Measurements from ENCODE around the gene GRK5. TPM values are rescaled to one million over a fixed set of nuclear protein-coding genes. Genes with fewer than 3 reads are reported as not detected.

Gene GRK5
- total RNA-seq, 1 donor from 2014 or later: 21.3 TPM

GRCh38 chr10:119473771-119474170, 266.4 kb downstream of the GRK5 start:
- Mint-ChIP-seq H3K36me3 (ENCODE audit: low read depth) (no peaks in the 10 kb centered on the region), H3K4me1 (peaks cover 40% of the 10 kb centered on the region), H3K9me3 (peaks cover 7% of the 10 kb centered on the region), H3K27ac (no peak overlapping the region), H3K27me3 (no peaks in the 10 kb centered on the region), H3K4me3 (no peak overlapping the region)
- ChIA-PET POLR2A (no interaction called here), CTCF (no interaction called here)
- TF ChIP-seq CTCF (IDR thresholded peaks at IDR 0.05): no peak
- DNase-seq (no peak), ATAC-seq (ENCODE audit: low read depth) (no peak)
- intact Hi-C loops (cut with micrococcal nuclease): no loop called here

GRCh38 chr10:119474606-119475005, 267.2 kb downstream of the GRK5 start:
- Mint-ChIP-seq H3K9me3 (peaks cover 7% of the 10 kb centered on the region), H3K36me3 (ENCODE audit: low read depth) (no peaks in the 10 kb centered on the region), H3K4me1 (peaks cover 48% of the 10 kb centered on the region), H3K4me3 (no peak overlapping the region), H3K27ac (no peak overlapping the region), H3K27me3 (no peaks in the 10 kb centered on the region)
- ATAC-seq (ENCODE audit: low read depth): no peak
- no peak for DNase-seq
- CTCF ChIA-PET: no interaction called here
- POLR2A ChIA-PET: no interaction called here
- TF ChIP-seq CTCF (IDR thresholded peaks at IDR 0.05): no peak
- intact Hi-C loops (cut with micrococcal nuclease): loop anchor here (5.0 kb wide), 1 partner anchor 392 kb away; the partner anchor contains the start of gene EIF3A

GRCh38 chr10:119477444-119477843, 270.1 kb downstream of the GRK5 start:
- Mint-ChIP-seq H3K36me3 (ENCODE audit: low read depth) (no peaks in the 10 kb centered on the region), H3K9me3 (peaks cover 2% of the 10 kb centered on the region), H3K27me3 (no peaks in the 10 kb centered on the region), H3K27ac (peak overlapping the region; percentile 93), H3K4me3 (peak overlapping the region; percentile 68), H3K4me1 (peaks cover 40% of the 10 kb centered on the region)
- intact Hi-C loops (cut with micrococcal nuclease): loop anchor here (1.0 to 5.0 kb wide), 2 partner anchors 10 to 395 kb away; partner anchors contain the start of gene EIF3A
- POLR2A ChIA-PET: interaction anchor here (0.6 to 2.6 kb wide), 15 partner anchors 8 to 270 kb away, joined by 3 to 22 read pairs (median 10); partner anchors contain the start of gene GRK5
- ATAC-seq (ENCODE audit: low read depth): peak; percentile 43
- no peak for TF ChIP-seq CTCF (IDR thresholded peaks at IDR 0.05)
- no peak for DNase-seq
- CTCF ChIA-PET: interaction anchor here (1.5 to 3.4 kb wide), 6 partner anchors 11 to 34 kb away, joined by 5 to 20 read pairs (median 7); no protein-coding TSS in a partner anchor

GRCh38 chr10:119478111-119478802, 270.9 kb downstream of the GRK5 start:
- intact Hi-C loops (cut with micrococcal nuclease): loop anchor here (1.0 to 5.0 kb wide), 9 partner anchors 11 to 396 kb away; partner anchors contain the start of genes EIF3A and GRK5
- Mint-ChIP-seq H3K9me3 (peaks cover 2% of the 10 kb centered on the region), H3K4me3 (peak overlapping the region; percentile 68), H3K27me3 (no peaks in the 10 kb centered on the region), H3K36me3 (ENCODE audit: low read depth) (no peaks in the 10 kb centered on the region), H3K27ac (peak overlapping the region; percentile 93), H3K4me1 (peaks cover 40% of the 10 kb centered on the region)
- ATAC-seq (ENCODE audit: low read depth): peak; percentile 96
- ChIA-PET POLR2A (interaction anchor here (0.5 to 2.6 kb wide), 19 partner anchors 8 to 313 kb away, joined by 3 to 22 read pairs (median 9); partner anchors contain the start of gene GRK5), CTCF (interaction anchor here (0.6 to 3.4 kb wide), 14 partner anchors 10 to 279 kb away, joined by 3 to 20 read pairs (median 5); partner anchors contain the start of gene GRK5)
- no peak for TF ChIP-seq CTCF (IDR thresholded peaks at IDR 0.05)
- DNase-seq: peak; percentile 66

- Mint-ChIP-seq H3K9me3 (peaks cover 1% of the 10 kb centered on the region), H3K36me3 (ENCODE audit: low read depth) (no peaks in the 10 kb centered on the region), H3K4me3 (peak overlapping the region; percentile 68), H3K4me1 (peaks cover 40% of the 10 kb centered on the region), H3K27me3 (no peaks in the 10 kb centered on the region), H3K27ac (peak overlapping the region; percentile 93)
- TF ChIP-seq CTCF (IDR thresholded peaks at IDR 0.05): no peak
- ChIA-PET CTCF (interaction anchor here (0.6 to 3.4 kb wide), 14 partner anchors 9 to 279 kb away, joined by 3 to 20 read pairs (median 5); partner anchors contain the start of gene GRK5), POLR2A (interaction anchor here (0.5 to 2.6 kb wide), 18 partner anchors 9 to 314 kb away, joined by 3 to 22 read pairs (median 10); partner anchors contain the start of gene GRK5)
- intact Hi-C loops (cut with micrococcal nuclease): loop anchor here (1.0 to 5.0 kb wide), 9 partner anchors 10 to 397 kb away; partner anchors contain the start of genes EIF3A and GRK5
- DNase-seq: no peak
- ATAC-seq (ENCODE audit: low read depth): no peak
Measured at GRCh38 chr10:119478811-119479341, 271.5 kb downstream of the GRK5 start.

Measured in activated B cell treated with CpG ODN at 0.5 μM for 24 hours (primary cell).